ENCODE measurements around the gene YPEL3. TPM values are rescaled to one million over a fixed set of nuclear protein-coding genes. Genes with fewer than 3 reads are reported as not detected.

The YPEL3 gene
- total and polyA plus RNA-seq, 2 of the 8 experiments (the other 6 are each of a cell fraction or from before 2014, with no cell fraction given): 40.3 to 53.3 TPM

GRCh38 chr16:30122604-30123160 is 26.7 kb upstream of the YPEL3 start:
- Histone ChIP-seq H3K9ac (replicated peaks in 1 of 4; ENCODE audit: extremely low read depth in 1 of 4, low read depth in 3 of 4, low read length in 3 of 4) (peak overlapping the region in 1 of 4 experiments; percentile 46; a peak in 3 of 7 replicates), H3K23me2 (ENCODE audit: low read depth, low read length) (peaks cover 8% of the 10 kb centered on the region; the same call in 1 of the 2 replicates), H3K27me3 (replicated peaks in 1 of 4; ENCODE audit: control insufficient read depth in 3 of 4, extremely low read depth in 1 of 4, insufficient read depth in 3 of 4, low read length in 3 of 4) (peaks cover 0 to 2% (median under 1%) of the 10 kb centered on the region in 4 experiments; a peak in 1 of 7 replicates), H2BK12ac (ENCODE audit: low read depth, low read length) (peak overlapping the region; percentile 68; the same call in 1 of the 2 replicates), H3K56ac (replicated peaks; ENCODE audit: insufficient read length, low read depth, low read length) (peak overlapping the region; percentile 94), H4K8ac (ENCODE audit: extremely low read depth, insufficient read depth, low read length) (no peak overlapping the region; the same call in 1 of the 2 replicates), H3K14ac (ENCODE audit: insufficient read length) (no peak overlapping the region), H2BK20ac (ENCODE audit: low read length) (no peak overlapping the region), H2BK120ac (replicated peaks; ENCODE audit: low read depth, low read length) (peak overlapping the region; percentile 33), H3K23ac (ENCODE audit: insufficient read length) (no peak overlapping the region), H3K4me2 (ENCODE audit: insufficient read depth in 1 of 2, low read depth in 2 of 2, low read length in 2 of 2) (peak overlapping the region; percentile 65 to 92), H3K79me1 (ENCODE audit: low read depth, low read length) (no peaks in the 10 kb centered on the region), H2AK5ac (ENCODE audit: low read depth, low read length) (no peak overlapping the region), H3K18ac (ENCODE audit: extremely low read depth, low read length) (no peak overlapping the region; the same call in 1 of the 2 replicates), H2BK5ac (ENCODE audit: low read depth, low read length) (peak overlapping the region; percentile 78; the same call in 1 of the 2 replicates), H3K4me1 (replicated peaks in 1 of 4; ENCODE audit: control insufficient read depth in 3 of 4, insufficient read depth in 4 of 4, low read length in 3 of 4) (peaks cover 0 to 6% (median 2%) of the 10 kb centered on the region in 4 experiments; a peak in 4 of 7 replicates), H3K79me2 (ENCODE audit: control insufficient read depth in 1 of 2, insufficient read depth in 2 of 2, low read length in 2 of 2) (no peaks in the 10 kb centered on the region), H3K36me3 (ENCODE audit: control insufficient read depth in 2 of 4, insufficient read depth in 4 of 4, low read length in 3 of 4) (peaks cover 0 to 4% (median 0%) of the 10 kb centered on the region in 4 experiments; a peak in 1 of 8 replicates), H3K9me3 (ENCODE audit: insufficient read depth in 2 of 2, low read depth in 1 of 2, low read length in 1 of 2) (no peaks in the 10 kb centered on the region), H3K4ac (replicated peaks; ENCODE audit: insufficient read length, low read depth, low read length) (peak overlapping the region; percentile 38), H3K27ac (ENCODE audit: low read depth, low read length) (no peak overlapping the region), H2BK15ac (ENCODE audit: low read length) (no peak overlapping the region), H4K5ac (ENCODE audit: insufficient read length, low read depth, low read length) (peak overlapping the region; percentile 40), H3K4me3 (ENCODE audit: extremely low read depth in 1 of 4, insufficient read depth in 2 of 4, low read depth in 3 of 4, low read length in 4 of 4) (peak overlapping the region; percentile 54 to 74 (median 62)), H4K20me1 (replicated peaks in 1 of 2; ENCODE audit: control insufficient read depth in 1 of 2, insufficient read depth in 2 of 2, low read length in 2 of 2) (no peaks in the 10 kb centered on the region), H4K91ac (replicated peaks; ENCODE audit: insufficient read length, low read length) (peak overlapping the region; percentile 95), H2AFZ (ENCODE audit: low read length) (0 out of 2 replicates have a peak overlapping the region, but pooled peaks have one; percentile 54)
- POLR2A ChIA-PET (ENCODE audit: partially characterized antibody): interaction anchor here (0.6 kb wide), 1 partner anchor 41 kb away, joined by 3 read pairs; no protein-coding TSS in a partner anchor
- no peak for FAIRE-seq
- TF ChIP-seq KDM4A (IDR thresholded peaks at IDR 0.05; ENCODE audit: low read depth, low read length, severe bottlenecking) (peak; percentile 72), SAP30 (IDR thresholded peaks at IDR 0.05; ENCODE audit: insufficient read depth, insufficient replicate concordance, low read length) (peak; percentile 30), POLR2A (IDR thresholded peaks at IDR 0.05; ENCODE audit: control extremely low read depth in 1 of 2, low read depth in 2 of 2, low read length in 2 of 2) (peak in 1 of 2 experiments; percentile 22; a peak in 1 of 3 replicates), PHF8 (conservative IDR thresholded peaks at IDR 0.05; ENCODE audit: low read depth, low read length) (peak; percentile 34), SRF (IDR thresholded peaks at IDR 0.05; ENCODE audit: low read depth, low read length) (no peak)
- CTCF ChIA-PET (ENCODE audit: partially characterized antibody): interaction anchor here (2.5 to 4.2 kb wide), 2 partner anchors 10 to 11 kb away, joined by 20 to 30 read pairs; partner anchors contain the start of gene GDPD3
- 8% methylated on average over 9 of the region's 42 CpGs; no CpG with 5 or more reads in 1 of the 2 experiments for whole genome bisulfite sequencing, 2 experiments (ENCODE audit: extremely low coverage in 1 of 2, insufficient coverage in 1 of 2, insufficient read length in 1 of 2, insufficient replicate concordance in 2 of 2, low coverage in 1 of 2, low lambda C conversion rate in 2 of 2, missing lambda C conversion rate in 1 of 2)
- DNase-seq (ENCODE audit: low read depth in 1 of 2, low spot score in 2 of 2): no peak
